ENCODE measurements around the gene ZNF544.
"Not testable (repeated sequence)": the region's sequence is repeated elsewhere in the genome, so short reads cannot be mapped to it uniquely, and the experiment has no call there.

The ZNF544 gene

GRCh38 chr19:58258259-58258658 is 29.5 kb downstream of the ZNF544 start:
- DNase-seq = not testable (repeated sequence)

GRCh38 chr19:58261600-58261967 is 32.9 kb downstream of the ZNF544 start:
- no peak for DNase-seq

DNA sequence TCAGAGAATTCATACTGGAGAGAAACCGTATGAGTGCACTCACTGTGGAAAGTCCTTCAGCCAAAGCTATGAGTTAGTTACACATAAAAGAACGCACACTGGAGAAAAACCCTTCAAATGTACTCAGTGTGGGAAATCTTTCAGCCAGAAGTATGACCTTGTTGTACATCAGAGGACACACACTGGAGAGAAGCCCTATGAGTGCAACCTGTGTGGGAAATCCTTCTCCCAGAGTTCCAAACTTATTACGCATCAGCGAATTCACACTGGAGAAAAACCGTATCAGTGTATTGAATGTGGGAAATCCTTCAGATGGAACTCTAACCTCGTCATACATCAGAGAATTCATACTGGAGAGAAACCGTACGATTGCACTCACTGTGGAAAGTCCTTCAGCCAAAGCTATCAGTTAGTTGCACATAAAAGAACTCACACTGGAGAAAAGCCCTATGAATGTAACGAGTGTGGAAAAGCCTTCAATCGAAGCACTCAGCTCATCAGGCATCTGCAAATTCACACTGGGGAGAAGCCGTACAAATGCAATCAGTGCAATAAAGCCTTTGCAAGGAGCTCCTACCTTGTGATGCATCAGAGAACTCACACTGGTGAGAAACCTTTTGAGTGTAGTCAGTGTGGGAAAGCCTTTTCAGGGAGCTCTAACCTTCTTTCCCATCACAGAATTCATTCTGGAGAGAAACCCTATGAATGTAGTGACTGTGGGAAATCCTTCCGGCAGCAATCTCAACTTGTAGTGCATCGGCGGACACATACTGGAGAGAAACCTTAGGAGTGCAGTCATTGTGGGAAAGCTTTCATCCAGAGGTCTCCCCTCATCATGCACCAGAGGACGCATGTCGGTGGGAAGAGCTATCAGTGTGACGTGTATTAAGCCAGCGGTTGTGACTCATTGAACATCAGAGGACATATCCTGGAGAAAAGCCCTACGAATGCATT is 33.5 kb downstream of the ZNF544 start:
- DNase-seq = no peak

DNA sequence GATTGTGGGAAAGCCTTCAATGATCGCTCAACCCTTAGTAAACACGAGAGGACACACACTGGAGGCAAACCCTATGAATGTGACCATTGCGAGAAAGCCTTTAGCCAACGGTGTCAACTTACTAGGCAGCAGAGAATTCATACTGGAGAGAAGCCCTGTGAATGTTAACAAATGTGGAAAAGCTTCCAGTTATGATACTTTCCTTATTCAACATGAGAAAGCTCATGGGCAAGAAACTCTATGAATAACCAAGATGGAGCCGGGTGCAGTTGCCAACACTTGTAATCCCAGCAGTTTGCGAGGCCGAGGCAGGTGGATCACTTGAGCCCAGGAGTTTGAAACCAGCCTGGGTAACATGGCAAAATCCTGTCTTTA is 34.2 kb downstream of the ZNF544 start:
- DNase-seq = no peak

DNA sequence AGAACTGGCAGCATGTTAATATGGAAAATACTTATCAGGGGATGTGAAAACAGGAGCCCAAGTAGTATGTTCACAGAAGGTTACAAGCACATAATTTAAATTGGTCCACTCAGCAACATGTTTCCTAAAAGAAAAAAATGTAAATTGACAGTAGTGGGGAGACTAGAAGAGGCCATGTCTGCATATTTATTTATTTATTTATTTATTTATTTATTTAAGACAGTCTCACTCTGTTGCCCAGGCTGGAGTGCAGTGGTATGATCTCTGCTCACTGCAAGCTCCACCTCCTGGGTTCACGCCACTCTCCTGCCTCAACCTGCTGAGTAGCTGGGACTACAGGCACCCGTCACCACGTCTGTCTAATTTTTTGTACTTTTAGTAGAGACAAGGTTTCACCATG is 36.4 kb downstream of the ZNF544 start:
- DNase-seq = no peak

DNA sequence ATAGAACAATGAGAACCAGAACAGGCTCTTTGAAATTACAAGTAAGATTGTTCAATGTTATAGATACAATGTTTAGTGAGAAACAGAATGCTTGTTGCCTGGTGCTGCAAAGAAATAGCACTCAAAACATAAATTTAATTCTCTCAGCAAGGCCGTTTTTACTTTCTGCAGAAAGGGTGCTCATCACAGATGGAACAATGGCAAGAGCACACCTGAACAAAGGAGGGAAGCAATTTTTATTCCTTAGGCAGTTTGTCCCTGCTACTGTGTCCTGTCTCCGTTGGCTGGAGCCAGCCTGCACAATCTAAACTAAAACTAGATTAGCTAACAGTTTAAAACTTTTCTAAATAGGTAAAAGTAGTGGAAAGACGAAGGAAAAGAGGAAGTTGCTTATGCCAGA is 39.6 kb downstream of the ZNF544 start:
- DNase-seq = no peak

GRCh38 chr19:58274771-58275201 is 46.1 kb downstream of the ZNF544 start:
- no peak for DNase-seq

DNA sequence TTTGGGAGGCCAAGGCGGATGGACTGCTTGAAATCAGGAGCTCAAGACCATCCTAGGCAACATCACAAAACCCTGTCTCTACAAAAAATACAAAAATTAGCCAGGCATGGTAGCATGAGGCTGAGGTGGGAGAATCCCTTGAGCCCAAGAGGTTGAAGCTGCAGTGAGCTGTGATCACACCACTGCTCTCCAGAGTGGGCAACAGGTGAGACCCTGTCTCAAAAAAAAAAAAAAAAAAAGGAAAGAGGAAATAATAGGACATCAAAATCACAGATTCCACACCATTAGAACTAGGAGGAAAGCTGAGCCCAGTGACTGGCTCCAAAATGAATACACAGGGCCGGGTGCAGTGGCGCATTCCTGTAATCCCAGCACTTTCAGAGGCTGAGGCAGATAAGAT is 46.9 kb downstream of the ZNF544 start:
- no peak for DNase-seq

- no peak for DNase-seq
These were observed 48.5 kb downstream of the ZNF544 start for GRCh38 chr19:58277197-58277596.

- no peak for DNase-seq
These were observed 49.2 kb downstream of the ZNF544 start for GRCh38 chr19:58277748-58278540.

DNA sequence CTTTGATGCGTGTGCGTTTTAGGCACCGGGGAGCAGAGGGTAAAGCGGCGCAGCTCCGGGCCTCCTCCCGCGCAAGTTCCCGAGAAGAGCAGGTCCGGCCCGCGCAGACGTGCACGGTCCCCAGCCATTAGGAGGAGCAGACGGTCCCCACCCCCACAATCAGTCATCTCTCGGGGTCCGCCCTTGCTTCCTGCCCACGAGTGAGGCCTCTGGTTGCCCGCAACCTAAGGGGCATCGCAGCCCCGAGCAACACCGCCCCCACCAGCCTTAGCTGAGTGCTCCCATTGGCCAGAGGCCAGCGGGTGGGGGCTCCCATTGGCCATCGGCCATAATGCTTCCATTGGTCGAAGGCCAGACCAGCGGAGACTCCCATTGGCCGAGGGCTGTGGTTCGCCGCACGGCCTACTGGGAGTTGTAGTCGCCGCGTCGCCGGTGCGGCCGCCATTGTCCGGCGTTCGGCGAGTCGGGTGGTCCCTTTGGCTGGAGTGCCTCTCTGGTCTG is 49.9 kb downstream of the ZNF544 start, which contains the start of gene ZNF8:
ZNF8 (plus strand) TSS at position 415 of the 501 bp plus-strand sequence. CDS start 127 bp downstream, outside the sequence.
- peak; percentile 96 for DNase-seq

DNA sequence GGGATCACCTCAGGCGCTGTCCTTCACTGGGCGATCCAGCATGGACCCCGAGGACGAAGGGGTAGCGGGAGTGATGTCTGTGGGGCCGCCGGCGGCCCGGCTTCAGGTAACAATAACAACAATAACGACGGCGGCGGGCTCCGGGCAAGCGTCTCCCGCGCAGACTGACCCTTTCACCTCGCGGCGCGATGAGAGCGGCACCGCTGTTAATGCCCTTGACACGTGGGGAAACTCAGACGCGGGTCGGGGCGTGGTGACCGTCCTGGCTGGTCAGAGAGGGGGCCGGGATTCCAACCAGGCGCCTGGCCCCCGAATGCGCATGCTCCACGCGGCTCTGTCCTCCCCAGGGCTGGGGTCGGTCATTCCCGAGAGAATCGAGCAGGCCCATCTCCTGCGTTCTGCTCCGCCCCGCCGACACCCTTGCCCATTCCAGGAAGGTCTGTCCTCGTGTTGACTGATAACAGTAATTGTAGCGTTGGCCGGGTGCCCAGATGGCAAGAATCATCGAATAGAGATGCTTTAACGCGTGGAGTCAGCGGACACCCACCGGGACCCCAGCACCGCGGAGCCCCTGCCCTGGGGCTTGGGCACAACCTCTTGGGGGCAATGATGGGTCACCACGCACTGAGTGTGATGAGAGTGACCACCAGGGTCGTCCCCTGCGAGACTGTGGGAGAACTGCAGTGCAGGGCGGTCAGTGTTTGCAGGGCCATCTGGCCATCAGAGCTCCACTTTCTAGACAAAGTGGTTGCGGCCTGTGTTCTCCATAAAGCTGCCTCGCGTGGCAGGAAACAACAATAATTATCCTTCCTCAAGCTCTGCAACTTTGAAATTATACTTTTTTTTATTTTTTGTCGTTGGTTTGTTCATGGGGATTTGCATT is 50.6 kb downstream of the ZNF544 start:
- DNase-seq = peak; percentile 38

- no peak for DNase-seq
These were observed 51.2 kb downstream of the ZNF544 start for GRCh38 chr19:58279925-58280316.

DNA sequence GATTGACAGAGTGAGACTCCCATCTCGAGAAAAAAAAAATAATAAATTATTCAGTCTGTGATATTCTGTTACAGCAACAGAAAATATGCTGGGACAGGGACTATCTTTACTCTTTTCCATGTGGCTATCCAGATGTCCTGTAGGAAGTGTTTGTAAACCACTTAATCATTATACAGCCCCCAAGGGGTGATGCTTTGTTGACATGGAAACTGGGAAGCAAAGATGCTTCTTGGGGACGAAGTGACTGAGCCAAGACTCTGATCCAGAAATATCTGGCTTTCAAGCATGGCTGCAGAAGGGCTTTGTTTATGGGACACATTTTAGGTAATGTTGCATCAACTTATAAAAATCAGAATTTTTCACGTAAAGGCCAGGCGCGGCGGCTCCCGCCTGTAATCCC is 55.5 kb downstream of the ZNF544 start:
- DNase-seq = no peak

GRCh38 chr19:58291943-58292342 is 63.2 kb downstream of the ZNF544 start:
- DNase-seq = no peak

DNA sequence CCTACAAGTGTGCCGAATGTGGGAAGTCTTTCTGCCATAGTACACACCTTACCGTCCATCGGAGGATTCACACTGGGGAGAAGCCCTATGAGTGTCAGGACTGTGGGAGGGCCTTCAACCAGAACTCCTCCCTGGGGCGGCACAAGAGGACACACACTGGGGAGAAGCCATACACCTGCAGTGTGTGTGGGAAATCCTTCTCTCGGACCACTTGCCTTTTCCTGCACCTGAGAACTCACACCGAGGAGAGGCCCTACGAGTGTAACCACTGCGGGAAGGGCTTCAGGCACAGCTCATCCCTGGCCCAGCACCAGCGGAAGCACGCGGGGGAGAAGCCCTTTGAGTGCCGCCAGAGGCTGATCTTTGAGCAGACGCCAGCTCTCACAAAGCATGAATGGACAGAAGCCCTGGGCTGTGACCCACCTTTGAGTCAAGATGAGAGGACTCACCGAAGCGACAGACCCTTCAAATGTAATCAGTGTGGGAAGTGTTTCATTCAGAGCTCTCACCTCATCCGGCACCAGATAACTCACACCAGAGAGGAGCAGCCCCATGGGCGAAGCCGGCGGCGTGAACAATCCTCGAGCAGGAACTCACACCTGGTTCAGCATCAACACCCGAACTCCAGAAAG is 66.1 kb downstream of the ZNF544 start:
- DNase-seq = no peak

GRCh38 chr19:58296104-58296503 is 67.4 kb downstream of the ZNF544 start:
- DNase-seq = no peak

DNA sequence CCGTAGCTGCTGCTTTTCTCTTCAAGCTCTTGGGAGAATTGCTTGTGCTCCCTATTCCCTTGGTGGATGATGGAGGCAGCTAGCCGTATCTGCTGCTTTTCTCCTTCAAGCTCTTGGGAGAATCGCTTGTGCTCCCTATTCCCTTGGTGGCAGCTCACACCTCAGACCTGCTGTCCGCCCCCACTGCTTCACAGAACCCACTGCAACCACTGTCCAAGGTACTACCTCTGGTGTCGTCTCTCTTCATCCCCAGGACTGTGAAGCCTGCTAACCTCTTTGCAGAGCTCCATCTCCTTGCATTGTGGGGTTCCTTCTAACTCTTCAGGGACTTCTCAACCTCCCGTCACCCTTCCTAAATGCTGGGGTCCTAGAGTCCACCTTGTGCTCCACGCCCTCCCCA is 71.9 kb downstream of the ZNF544 start:
- DNase-seq = no peak

GRCh38 chr19:58304255-58304654 is 75.5 kb downstream of the ZNF544 start:
- no peak for DNase-seq

DNA sequence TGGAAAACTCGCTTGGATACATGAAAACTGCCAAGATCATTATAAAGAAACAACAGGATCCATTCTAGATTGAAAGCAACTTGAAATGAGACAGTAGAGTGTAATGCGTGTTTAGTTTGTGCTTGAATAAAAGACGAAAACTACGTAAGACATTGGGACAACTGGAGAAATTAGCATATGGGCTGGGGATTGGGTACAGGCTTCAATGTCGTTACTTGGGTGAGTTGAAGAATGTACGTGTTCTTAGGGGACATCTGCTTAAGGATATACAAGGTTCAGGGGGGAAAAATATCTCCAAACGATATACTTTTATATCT is 76.0 kb downstream of the ZNF544 start:
- DNase-seq = no peak

DNA sequence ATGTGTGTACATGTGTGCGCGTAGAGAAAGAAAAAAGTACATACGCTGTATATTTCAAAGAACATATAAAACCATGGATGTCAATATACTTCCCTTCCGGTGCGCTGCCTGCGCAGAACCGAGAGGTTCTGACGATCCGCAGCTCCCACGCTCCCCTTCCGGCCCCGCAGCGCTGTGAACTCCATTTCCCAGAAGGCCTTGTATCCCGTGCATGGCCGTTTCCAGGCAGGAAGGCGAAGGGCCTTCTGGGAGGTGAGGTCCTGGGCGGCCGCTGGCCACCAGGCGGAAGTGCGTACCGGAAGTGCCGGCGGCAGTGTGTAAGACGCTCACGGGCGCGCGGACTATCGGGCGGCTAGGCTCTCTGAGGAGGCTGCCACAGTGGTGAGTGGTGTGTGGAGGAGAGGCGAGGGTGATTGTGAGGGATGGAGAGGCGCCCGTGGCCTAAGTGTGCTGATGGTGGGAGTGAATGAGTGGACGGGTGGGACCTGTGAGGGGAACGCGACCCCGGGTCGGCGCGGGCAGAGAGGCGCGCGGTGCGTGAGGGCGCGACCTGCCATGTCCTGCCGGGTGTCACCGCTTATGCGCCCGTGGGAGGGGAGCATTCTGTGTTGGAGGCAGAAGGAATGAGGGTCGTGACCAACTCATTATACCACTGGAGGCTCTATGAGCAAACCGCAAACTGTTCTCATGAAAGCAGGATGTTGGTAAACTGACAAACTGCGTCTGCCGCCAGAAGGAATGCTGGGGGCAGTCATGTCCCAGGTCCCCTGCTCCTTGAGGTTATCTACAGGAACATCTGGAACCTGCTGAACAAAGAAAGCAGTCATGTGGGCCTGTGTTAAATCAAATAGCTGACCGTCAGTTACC is 76.6 kb downstream of the ZNF544 start, which contains the start of gene ERVK3-1:
ERVK3-1 (plus strand) TSS at position 313 of the 867 bp plus-strand sequence. CDS start 6,792 bp downstream, outside the sequence.
- peak; percentile 87 for DNase-seq

All from effector CD8-positive, alpha-beta T cell (primary cell).